ENCODE measurements around the gene FAM53A. TPM values are rescaled to one million over a fixed set of nuclear protein-coding genes. Genes with fewer than 3 reads are reported as not detected.

FAM53A gene
- total RNA-seq, 2 experiments from 2014 or later, result 1.4 to 1.8 TPM

GRCh38 chr4:1693131-1693896, 9.2 kb upstream of the FAM53A start:
- H3K4me2 ChIP-seq (ENCODE audit: low read length), result no peak overlapping the region
- H3K27ac ChIP-seq (ENCODE audit: low read depth, low read length, poor library complexity, severe bottlenecking), result peak overlapping the region; percentile 34
- peaks cover 94% of the 10 kb centered on the region for H3K36me3 ChIP-seq (ENCODE audit: insufficient read depth, low read length)
- ChIA-PET POLR2A (interaction anchor here (0.8 to 1.6 kb wide), 10 partner anchors 9 to 41 kb away, joined by 3 to 7 read pairs (median 3); partner anchors contain the start of gene SLBP), CTCF (ENCODE audit: unreplicated experiment) (interaction anchor here (0.6 to 1.5 kb wide), 4 partner anchors 16 to 74 kb away, joined by 3 to 5 read pairs (median 4); partner anchors contain the start of gene SLBP)
- TSS peak; percentile 82 for BruUV-seq (replicated peaks)
- no peaks in the 10 kb centered on the region for H3K9me2 ChIP-seq (ENCODE audit: insufficient read depth, low read length)
- no peaks in the 10 kb centered on the region for H3K4me1 ChIP-seq (ENCODE audit: insufficient read depth, low read length, poor library complexity, severe bottlenecking)
- TF ChIP-seq, protein P1, sequence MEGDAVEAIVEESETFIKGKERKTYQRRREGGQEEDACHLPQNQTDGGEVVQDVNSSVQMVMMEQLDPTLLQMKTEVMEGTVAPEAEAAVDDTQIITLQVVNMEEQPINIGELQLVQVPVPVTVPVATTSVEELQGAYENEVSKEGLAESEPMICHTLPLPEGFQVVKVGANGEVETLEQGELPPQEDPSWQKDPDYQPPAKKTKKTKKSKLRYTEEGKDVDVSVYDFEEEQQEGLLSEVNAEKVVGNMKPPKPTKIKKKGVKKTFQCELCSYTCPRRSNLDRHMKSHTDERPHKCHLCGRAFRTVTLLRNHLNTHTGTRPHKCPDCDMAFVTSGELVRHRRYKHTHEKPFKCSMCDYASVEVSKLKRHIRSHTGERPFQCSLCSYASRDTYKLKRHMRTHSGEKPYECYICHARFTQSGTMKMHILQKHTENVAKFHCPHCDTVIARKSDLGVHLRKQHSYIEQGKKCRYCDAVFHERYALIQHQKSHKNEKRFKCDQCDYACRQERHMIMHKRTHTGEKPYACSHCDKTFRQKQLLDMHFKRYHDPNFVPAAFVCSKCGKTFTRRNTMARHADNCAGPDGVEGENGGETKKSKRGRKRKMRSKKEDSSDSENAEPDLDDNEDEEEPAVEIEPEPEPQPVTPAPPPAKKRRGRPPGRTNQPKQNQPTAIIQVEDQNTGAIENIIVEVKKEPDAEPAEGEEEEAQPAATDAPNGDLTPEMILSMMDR (conservative IDR thresholded peaks at IDR 0.05; ENCODE audit: low read length), result peak; percentile 100
- no peak for TF ChIP-seq EZH2phosphoT487 (IDR thresholded peaks at IDR 0.05; ENCODE audit: borderline replicate concordance, low read depth, low read length)
- H3K9me3 ChIP-seq (ENCODE audit: low read length), result no peaks in the 10 kb centered on the region
- peaks cover 8% of the 10 kb centered on the region for H4K20me1 ChIP-seq (ENCODE audit: insufficient read depth, low read length)
- DNase-seq (ENCODE audit: low spot score), result peak; percentile 85
- no peak overlapping the region for H3K4me3 ChIP-seq (ENCODE audit: low read depth, low read length, poor library complexity, severe bottlenecking)
- no peak overlapping the region for H2AFZ ChIP-seq (ENCODE audit: low read length)
- intact Hi-C loops (cut with micrococcal nuclease; ENCODE audit: unreplicated experiment), result loop anchor here (1.0 kb wide), 2 partner anchors 19 to 33 kb away; partner anchors contain the start of gene SLBP
- peaks cover 14% of the 10 kb centered on the region; the same call in 1 of the 2 replicates for H3K79me2 ChIP-seq (ENCODE audit: insufficient read depth, low read depth, low read length)

- intact Hi-C loops (cut with micrococcal nuclease; ENCODE audit: unreplicated experiment), result no loop called here
- Histone ChIP-seq H3K36me3 (ENCODE audit: insufficient read depth, low read length) (peaks cover 82% of the 10 kb centered on the region), H3K27ac (ENCODE audit: low read depth, low read length, poor library complexity, severe bottlenecking) (no peak overlapping the region), H4K20me1 (ENCODE audit: insufficient read depth, low read length) (peaks cover 8% of the 10 kb centered on the region), H3K79me2 (ENCODE audit: insufficient read depth, low read depth, low read length) (peaks cover 14% of the 10 kb centered on the region; the same call in 1 of the 2 replicates), H3K4me2 (ENCODE audit: low read length) (no peak overlapping the region), H3K9me2 (ENCODE audit: insufficient read depth, low read length) (no peaks in the 10 kb centered on the region), H3K9me3 (ENCODE audit: low read length) (no peaks in the 10 kb centered on the region), H3K4me3 (ENCODE audit: low read depth, low read length, poor library complexity, severe bottlenecking) (no peak overlapping the region), H3K4me1 (ENCODE audit: insufficient read depth, low read length, poor library complexity, severe bottlenecking) (no peaks in the 10 kb centered on the region), H2AFZ (ENCODE audit: low read length) (no peak overlapping the region)
- DNase-seq (ENCODE audit: low spot score), result no peak
- BruUV-seq (replicated peaks), result no TSS peak
- TF ChIP-seq, protein P1 (conservative IDR thresholded peaks at IDR 0.05; ENCODE audit: low read length), result no peak
- no peak for TF ChIP-seq EZH2phosphoT487 (IDR thresholded peaks at IDR 0.05; ENCODE audit: borderline replicate concordance, low read depth, low read length)
- ChIA-PET POLR2A (interaction anchor here (0.6 to 1.4 kb wide), 2 partner anchors 17 to 44 kb away, joined by 4 to 5 read pairs; no protein-coding TSS in a partner anchor), CTCF (ENCODE audit: unreplicated experiment) (interaction anchor here (0.5 to 0.9 kb wide), 4 partner anchors 19 to 37 kb away, joined by 3 read pairs; no protein-coding TSS in a partner anchor)
These were observed 7.7 kb upstream of the FAM53A start for GRCh38 chr4:1691737-1692373.
